ENCODE data around the gene SSBP2.

The SSBP2 gene

GRCh38 chr5:81429985-81430384, 320.9 kb downstream of the SSBP2 start:
- no peak for DNase-seq (ENCODE audit: low read depth)
- H3K4me3 ChIP-seq (ENCODE audit: low read length): no peak overlapping the region
- no peak for TF ChIP-seq CTCF (conservative IDR thresholded peaks at IDR 0.05; ENCODE audit: low read length)

- TF ChIP-seq CTCF (conservative IDR thresholded peaks at IDR 0.05; ENCODE audit: low read length): no peak
- H3K4me3 ChIP-seq (ENCODE audit: low read length): no peak overlapping the region
- no peak for DNase-seq (ENCODE audit: low read depth)
Measured at GRCh38 chr5:81429363-81429762, 321.5 kb downstream of the SSBP2 start.

- TF ChIP-seq CTCF (conservative IDR thresholded peaks at IDR 0.05; ENCODE audit: low read length): no peak
- H3K4me3 ChIP-seq (ENCODE audit: low read length): no peak overlapping the region
- DNase-seq (ENCODE audit: low read depth): no peak
Measured at GRCh38 chr5:81428861-81429260, 322.0 kb downstream of the SSBP2 start.

GRCh38 chr5:81428446-81428845, 322.5 kb downstream of the SSBP2 start:
- peak; percentile 42 for DNase-seq (ENCODE audit: low read depth)
- H3K4me3 ChIP-seq (ENCODE audit: low read length): no peak overlapping the region
- TF ChIP-seq CTCF (conservative IDR thresholded peaks at IDR 0.05; ENCODE audit: low read length): no peak

- no peak overlapping the region for H3K4me3 ChIP-seq (ENCODE audit: low read length)
- no peak for TF ChIP-seq CTCF (conservative IDR thresholded peaks at IDR 0.05; ENCODE audit: low read length)
- no peak for DNase-seq (ENCODE audit: low read depth)
Measured at GRCh38 chr5:81427566-81427965, 323.3 kb downstream of the SSBP2 start.

GRCh38 chr5:81426359-81427030, 324.4 kb downstream of the SSBP2 start:
- TF ChIP-seq CTCF (conservative IDR thresholded peaks at IDR 0.05; ENCODE audit: low read length): no peak
- no peak overlapping the region for H3K4me3 ChIP-seq (ENCODE audit: low read length)
- no peak for DNase-seq (ENCODE audit: low read depth)

GRCh38 chr5:81425569-81425968, 325.3 kb downstream of the SSBP2 start:
- DNase-seq (ENCODE audit: low read depth): peak; percentile 57
- peak; percentile 63 for TF ChIP-seq CTCF (conservative IDR thresholded peaks at IDR 0.05; ENCODE audit: low read length)
- H3K4me3 ChIP-seq (ENCODE audit: low read length): no peak overlapping the region
